A673 (cell line): ENCODE data around the gene UBA1.

Experiments
- EZH2 ChIP-seq: fragments of 200-600 bp; sonication (generic); IDR thresholded peaks from 2 replicates; pipeline ENCODE4 v1.6.1; 2017; ENCODE audit warnings: borderline replicate concordance, low read depth, mild to moderate bottlenecking, mixed read lengths, antibody characterized with exemption, low read length; ENCODE audit not compliant: poor library complexity, severe bottlenecking
- TF ChIP-seq, protein P1 (sequence below): fragments of 300-800, 200-600 bp; sonication (generic); conservative IDR thresholded peaks from 2 replicates; pipeline ENCODE4 v1.5.1; 2017; ENCODE audit warnings: low read depth, mild to moderate bottlenecking, antibody characterized with exemption, low read length, moderate library complexity, mixed read lengths

DNA sequence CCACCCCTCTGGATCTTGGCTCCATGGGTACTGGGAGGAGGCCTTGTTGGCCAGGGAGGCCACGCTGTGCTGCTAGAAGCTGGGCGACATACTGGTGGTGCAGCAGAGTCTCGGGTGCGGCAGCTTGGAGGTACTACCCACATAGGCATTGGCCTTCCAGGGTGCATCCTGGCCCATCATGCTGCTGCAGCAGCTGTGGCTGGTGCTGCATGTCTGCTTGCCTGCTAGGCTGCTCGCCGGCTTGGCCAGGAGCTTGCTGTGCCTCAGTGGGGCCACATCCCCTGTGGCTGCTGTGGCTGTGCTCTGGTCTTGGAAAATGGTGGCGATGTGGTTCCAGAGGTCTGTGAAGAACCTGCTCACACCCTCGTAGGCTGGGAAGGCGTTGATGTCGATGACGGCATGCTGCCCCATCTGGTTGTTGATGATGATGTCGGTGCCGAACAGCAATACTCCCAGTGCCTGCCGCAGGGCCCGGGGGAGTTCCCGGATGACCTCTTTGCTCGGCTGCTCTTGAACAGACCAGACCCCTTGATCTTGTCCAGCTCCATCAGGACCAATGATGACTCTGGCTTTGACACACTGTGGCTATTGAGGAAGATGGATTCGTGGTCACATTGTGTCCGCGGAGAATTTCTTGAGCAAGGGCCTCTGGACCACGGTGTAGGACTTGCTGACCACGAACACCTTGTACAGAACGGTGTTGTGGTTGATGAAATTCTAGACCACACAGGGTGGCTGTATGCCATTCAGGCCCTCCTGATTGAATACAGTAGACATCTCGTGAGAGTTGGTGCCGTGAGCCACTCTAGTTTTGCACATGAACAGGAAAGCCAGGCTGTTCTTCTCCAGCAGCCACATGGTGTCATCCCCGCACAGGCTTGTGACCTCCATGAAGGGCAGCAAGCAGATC lies 36.8 kb upstream of the UBA1 start:
- TF ChIP-seq, protein P1, sequence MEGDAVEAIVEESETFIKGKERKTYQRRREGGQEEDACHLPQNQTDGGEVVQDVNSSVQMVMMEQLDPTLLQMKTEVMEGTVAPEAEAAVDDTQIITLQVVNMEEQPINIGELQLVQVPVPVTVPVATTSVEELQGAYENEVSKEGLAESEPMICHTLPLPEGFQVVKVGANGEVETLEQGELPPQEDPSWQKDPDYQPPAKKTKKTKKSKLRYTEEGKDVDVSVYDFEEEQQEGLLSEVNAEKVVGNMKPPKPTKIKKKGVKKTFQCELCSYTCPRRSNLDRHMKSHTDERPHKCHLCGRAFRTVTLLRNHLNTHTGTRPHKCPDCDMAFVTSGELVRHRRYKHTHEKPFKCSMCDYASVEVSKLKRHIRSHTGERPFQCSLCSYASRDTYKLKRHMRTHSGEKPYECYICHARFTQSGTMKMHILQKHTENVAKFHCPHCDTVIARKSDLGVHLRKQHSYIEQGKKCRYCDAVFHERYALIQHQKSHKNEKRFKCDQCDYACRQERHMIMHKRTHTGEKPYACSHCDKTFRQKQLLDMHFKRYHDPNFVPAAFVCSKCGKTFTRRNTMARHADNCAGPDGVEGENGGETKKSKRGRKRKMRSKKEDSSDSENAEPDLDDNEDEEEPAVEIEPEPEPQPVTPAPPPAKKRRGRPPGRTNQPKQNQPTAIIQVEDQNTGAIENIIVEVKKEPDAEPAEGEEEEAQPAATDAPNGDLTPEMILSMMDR, result no peak
- TF ChIP-seq EZH2, result no peak
